GM21717 (cell line): ENCODE data around the gene EMX1.

Experiments
- ATAC-seq: cut with Tn5 transposase; IDR thresholded peaks from one replicate; pipeline ENCODE4 v1.9.1; 2021; ENCODE audit warnings: mild to moderate bottlenecking, moderate library complexity; ENCODE audit not compliant: unreplicated experiment

EMX1 gene

GRCh38 chr2:72917138-72917876 is at the start of gene EMX1:
Gene EMX1 (plus strand): TSS chr2:72917519. CDS start chr2:72917853, 334 bp downstream.
- peak; percentile 39 for ATAC-seq

GRCh38 chr2:72871060-72871459 is 46.3 kb upstream of the EMX1 start:
- no peak for ATAC-seq

- no peak for ATAC-seq
Measured at GRCh38 chr2:72871880-72872279, 45.4 kb upstream of the EMX1 start.

GRCh38 chr2:72883356-72883962 is 33.9 kb upstream of the EMX1 start:
- no peak for ATAC-seq

- ATAC-seq, result no peak
Measured at GRCh38 chr2:72886505-72887031, 30.8 kb upstream of the EMX1 start.

- ATAC-seq, result peak; percentile 89
Measured at GRCh38 chr2:72887032-72887739, 30.1 kb upstream of the EMX1 start, which contains the start of gene SPR. Gene SPR (plus strand): TSS chr2:72887408. CDS start chr2:72887433, 25 bp downstream.

GRCh38 chr2:72887740-72888437 is 29.4 kb upstream of the EMX1 start:
- ATAC-seq, result peak; percentile 49

- ATAC-seq, result no peak
Measured at GRCh38 chr2:72888438-72889202, 28.7 kb upstream of the EMX1 start.

GRCh38 chr2:72889991-72890390 is 27.3 kb upstream of the EMX1 start:
- no peak for ATAC-seq

- no peak for ATAC-seq
Measured at GRCh38 chr2:72891091-72891818, 26.1 kb upstream of the EMX1 start.

- ATAC-seq, result peak; percentile 46
Measured at GRCh38 chr2:72892506-72893173, 24.7 kb upstream of the EMX1 start.

- ATAC-seq, result peak; percentile 64
Measured at GRCh38 chr2:72893594-72894319, 23.6 kb upstream of the EMX1 start.

GRCh38 chr2:72894514-72894913 is 22.8 kb upstream of the EMX1 start:
- no peak for ATAC-seq

GRCh38 chr2:72895154-72895553 is 22.2 kb upstream of the EMX1 start:
- no peak for ATAC-seq

GRCh38 chr2:72895759-72896281 is 21.5 kb upstream of the EMX1 start:
- no peak for ATAC-seq

- no peak for ATAC-seq
Measured at GRCh38 chr2:72896446-72896845, 20.9 kb upstream of the EMX1 start.

GRCh38 chr2:72897785-72898584 is 19.3 kb upstream of the EMX1 start:
- no peak for ATAC-seq
